NCI-H2029 treated with DMSO at 0.1 percent for 48 hours (cell line): Measurements from ENCODE around the gene SLAIN1.

Experiments used
- DNase-seq: peaks from one replicate; lab custom pipeline; 2025; lab: John Stamatoyannopoulos, UW

SLAIN1 gene

GRCh38 chr13:77751513-77752456 lies 54.3 kb downstream of the SLAIN1 start:
- peak; percentile 0 for DNase-seq

- no peak for DNase-seq
These were observed 55.1 kb downstream of the SLAIN1 start for GRCh38 chr13:77752512-77753069.

- DNase-seq = no peak
These were observed 63.4 kb downstream of the SLAIN1 start for GRCh38 chr13:77760893-77761292.

GRCh38 chr13:77767413-77767812 lies 69.9 kb downstream of the SLAIN1 start:
- peak; percentile 0 for DNase-seq

- DNase-seq = no peak
These were observed 76.7 kb downstream of the SLAIN1 start for GRCh38 chr13:77774181-77774580.

GRCh38 chr13:77776704-77777103 lies 79.2 kb downstream of the SLAIN1 start:
- DNase-seq = no peak

GRCh38 chr13:77779552-77780272 lies 82.2 kb downstream of the SLAIN1 start:
- peak; percentile 41 for DNase-seq

- DNase-seq = no peak
These were observed 84.3 kb downstream of the SLAIN1 start for GRCh38 chr13:77781808-77782207.

- no peak for DNase-seq
These were observed 87.0 kb downstream of the SLAIN1 start for GRCh38 chr13:77784515-77784914.

- DNase-seq = no peak
These were observed 89.3 kb downstream of the SLAIN1 start for GRCh38 chr13:77786695-77787287.

GRCh38 chr13:77789376-77789775 lies 91.9 kb downstream of the SLAIN1 start:
- DNase-seq = no peak

GRCh38 chr13:77800219-77800618 lies 102.7 kb downstream of the SLAIN1 start:
- DNase-seq = no peak

- no peak for DNase-seq
These were observed 109.0 kb downstream of the SLAIN1 start for GRCh38 chr13:77806518-77806917.

- DNase-seq = no peak
These were observed 110.1 kb downstream of the SLAIN1 start for GRCh38 chr13:77807431-77808135.

- DNase-seq = no peak
These were observed 112.9 kb downstream of the SLAIN1 start for GRCh38 chr13:77810430-77810829.

GRCh38 chr13:77810878-77811277 lies 113.4 kb downstream of the SLAIN1 start:
- DNase-seq = no peak

- DNase-seq = no peak
These were observed 113.9 kb downstream of the SLAIN1 start for GRCh38 chr13:77811381-77811780.

- DNase-seq = no peak
These were observed 114.5 kb downstream of the SLAIN1 start for GRCh38 chr13:77811981-77812380.
